HepG2 (cell line): ENCODE results near the gene ANKRD6. TPM values are rescaled to one million over a fixed set of nuclear protein-coding genes. Genes with fewer than 3 reads are reported as not detected.

Experiments used
- ATAC-seq: fragments of 200-7000 bp; cut with Tn5 transposase; 3 replicates; pipeline ENCODE4 v1.9.1; 2020; ENCODE audit warnings: mild to moderate bottlenecking, moderate library complexity
- BruUV-seq: library from RNA; stranded (reverse); fragments of 400-500 nt; replicated peaks from 2 replicates; lab custom pipeline; 2021; lab: Mats Ljungman, UMichigan
- CTCF ChIA-PET: fragments of 300-600 bp; formaldehyde crosslinking; extraction: SDS; loops from one replicate; lab custom pipeline; 2021; ENCODE audit warnings: low total read pairs, inconsistent platforms, low intra/inter-chr PET ratio; lab: Yijun Ruan, JAX
- POLR2A ChIA-PET: fragments of 350-600 bp; sonication (Branson Sonifier 250); formaldehyde crosslinking; loops from one replicate; lab custom pipeline; 2020; ENCODE audit warnings: antibody characterized with exemption, inconsistent platforms; lab: Yijun Ruan, JAX
- DNase-seq: peaks from one replicate; pipeline ENCODE4 v3.0.0-alpha.2; 2015; ENCODE audit warnings: low spot score
- FAIRE-seq: peaks from 3 replicates; lab custom pipeline; 2011; peaks lifted over from hg19 to GRCh38; lab: Jason Lieb, UNC
- H2AFZ ChIP-seq: one replicate; pipeline ENCODE4 v1.6.1; 2011; ENCODE audit warnings: low read length, inconsistent platforms
- H3K27ac ChIP-seq: fragments of 300-600 bp; 3 replicates; pipeline ENCODE4 v1.8.0; 2011; ENCODE audit warnings: mixed run types, mild to moderate bottlenecking, mixed read lengths, low read length, inconsistent platforms; ENCODE audit not compliant: insufficient read depth; ENCODE audit errors: extremely low read length
- H3K27me3 ChIP-seq, 2 experiments: fragments of 200-600 bp in 1 of 2; 2 replicates in 1 of 2; 3 replicates in 1 of 2; pipeline versions ENCODE4 v1.6.0 to v1.8.0; 2011; ENCODE audit warnings: low read length in 2 of 2, mild to moderate bottlenecking in 2 of 2, moderate library complexity in 2 of 2, inconsistent platforms in 1 of 2; ENCODE audit not compliant: insufficient read depth in 2 of 2, control insufficient read depth in 1 of 2
- H3K36me3 ChIP-seq, 2 experiments: fragments of 200-600 bp in 1 of 2; replicated peaks in 1 of 2; 2 replicates in 1 of 2; 3 replicates in 1 of 2; pipeline versions ENCODE4 v1.5.1 to v1.8.0; 2011; ENCODE audit warnings: low read length in 2 of 2, inconsistent platforms in 1 of 2; ENCODE audit not compliant: insufficient read depth in 2 of 2, control insufficient read depth in 1 of 2
- H3K4me1 ChIP-seq: 2 replicates; pipeline ENCODE4 v1.5.1; 2012; ENCODE audit warnings: low read length, inconsistent platforms; ENCODE audit not compliant: insufficient read depth
- H3K4me2 ChIP-seq: 2 replicates; pipeline ENCODE4 v1.6.0; 2011; ENCODE audit warnings: low read depth, low read length, inconsistent platforms
- H3K4me3 ChIP-seq, 3 experiments: fragments of 200-600 bp in 1 of 3; sonication (generic), shearing (Covaris generic) in 1 of 3; replicated peaks in 1 of 3; 2 replicates each; pipeline ENCODE4 v1.5.1; 2011 to 2016; ENCODE audit warnings: low read length in 3 of 3, inconsistent platforms in 2 of 3, low read depth in 2 of 3, mild to moderate bottlenecking in 2 of 3, control low read depth in 1 of 3, mixed read lengths in 1 of 3; ENCODE audit not compliant: insufficient read depth in 1 of 3
- H3K79me2 ChIP-seq: one replicate; pipeline ENCODE4 v1.6.1; 2011; ENCODE audit warnings: low read length, inconsistent platforms; ENCODE audit not compliant: insufficient read depth
- H3K9ac ChIP-seq: 2 replicates; pipeline ENCODE4 v1.6.0; 2011; ENCODE audit warnings: mild to moderate bottlenecking, low read depth, low read length, inconsistent platforms; ENCODE audit not compliant: insufficient read depth
- H3K9me3 ChIP-seq: 2 replicates; pipeline ENCODE4 v1.5.1; 2012; ENCODE audit warnings: mild to moderate bottlenecking, low read length
- H4K20me1 ChIP-seq: 2 replicates; pipeline ENCODE4 v1.6.0; 2011; ENCODE audit warnings: inconsistent platforms, mild to moderate bottlenecking, low read length, moderate library complexity; ENCODE audit not compliant: insufficient read depth
- CEBPZ ChIP-seq: IDR thresholded peaks from 2 replicates; pipeline ENCODE4 v1.6.1; 2012; ENCODE audit warnings: low read length, improper control_type of control experiment
- CENPX ChIP-seq: sonication (generic); formaldehyde crosslinking; IDR thresholded peaks from 2 replicates; pipeline ENCODE4 v1.9.0; 2021; ENCODE audit warnings: mild to moderate bottlenecking, missing genetic modification reagents, moderate library complexity
- CHD4 ChIP-seq: fragments of 200-600 bp; sonication (generic); IDR thresholded peaks from 2 replicates; pipeline ENCODE4 v1.7.0; 2017; ENCODE audit warnings: mild to moderate bottlenecking, low read length, borderline replicate concordance
- FIP1L1 ChIP-seq: fragments of 200-400 bp; formaldehyde crosslinking; IDR thresholded peaks from 2 replicates; pipeline ENCODE4 v1.6.1; 2018; ENCODE audit warnings: low read depth, mild to moderate bottlenecking, low read length, moderate library complexity, borderline replicate concordance; ENCODE audit not compliant: insufficient read depth
- KLF9 ChIP-seq: IDR thresholded peaks from 2 replicates; pipeline ENCODE4 v1.6.1; 2016; ENCODE audit warnings: low read depth
- MAFF ChIP-seq: IDR thresholded peaks from 2 replicates; pipeline ENCODE4 v1.6.1; 2011; ENCODE audit warnings: low read depth, low read length, improper control_type of control experiment
- MATR3 ChIP-seq: sonication (generic); formaldehyde crosslinking; IDR thresholded peaks from 2 replicates; pipeline ENCODE4 v1.4.0; 2020; ENCODE audit warnings: missing genetic modification reagents
- RARG ChIP-seq: sonication (generic); formaldehyde crosslinking; IDR thresholded peaks from 2 replicates; pipeline ENCODE4 v1.4.0; 2020; ENCODE audit warnings: low read depth, mild to moderate bottlenecking, missing genetic modification reagents
- RFXAP ChIP-seq: sonication (generic); formaldehyde crosslinking; IDR thresholded peaks from 2 replicates; pipeline ENCODE4 v1.4.0; 2020; ENCODE audit warnings: missing genetic modification reagents, borderline replicate concordance
- SRSF4 ChIP-seq: fragments of 200-400 bp; formaldehyde crosslinking; IDR thresholded peaks from one replicate; pipeline ENCODE4 v1.6.1; 2018; ENCODE audit warnings: mild to moderate bottlenecking, low read depth, low read length, moderate library complexity; ENCODE audit not compliant: poor library complexity, severe bottlenecking
- XBP1 ChIP-seq: sonication (generic); formaldehyde crosslinking; IDR thresholded peaks from 2 replicates; pipeline ENCODE4 v1.5.0; 2020; ENCODE audit warnings: missing genetic modification reagents
- ZFP91 ChIP-seq: sonication (generic); formaldehyde crosslinking; IDR thresholded peaks from 2 replicates; pipeline ENCODE4 v1.9.0; 2022; ENCODE audit warnings: missing genetic modification reagents, mild to moderate bottlenecking, borderline replicate concordance
- ZNF773 ChIP-seq: sonication (generic); formaldehyde crosslinking; IDR thresholded peaks from 2 replicates; pipeline ENCODE4 v1.4.0; 2020; ENCODE audit warnings: missing genetic modification reagents, borderline replicate concordance
- ZNF781 ChIP-seq: sonication (generic); formaldehyde crosslinking; IDR thresholded peaks from 2 replicates; pipeline ENCODE4 v1.5.1; 2020; ENCODE audit warnings: borderline replicate concordance, mild to moderate bottlenecking, missing genetic modification reagents; ENCODE audit errors: not compliant biosample characterization
- ZSCAN31 ChIP-seq: sonication (generic); formaldehyde crosslinking; IDR thresholded peaks from 2 replicates; pipeline ENCODE4 v1.5.0; 2020; ENCODE audit warnings: low read depth, mild to moderate bottlenecking, missing genetic modification reagents
- WGBS: methylation state at CpG from one replicate; pipeline ENCODE4 v1.1.6; 2017; ENCODE audit warnings: low lambda C conversion rate; 5-methylcytosine and 5-hydroxymethylcytosine counted together
- in situ Hi-C: cut with HindIII; loops from 2 replicates; pipeline ENCODE4 v1.10.0; 2017; ENCODE audit warnings: low pct_unique_long_range_greater_than_20kb; ENCODE audit not compliant: extremely low pct_ligation_motif_present
- intact Hi-C: fragments of 100-400 bp; cut with micrococcal nuclease; formaldehyde crosslinking; loops from one replicate; pipeline ENCODE4 v1.10.0; 2022; ENCODE audit not compliant: unreplicated experiment
- polyA plus RNA-seq, 8 experiments: library from polyadenylated mRNA; depleted of rRNA in 3 of 8; stranded (reverse) in 7 of 8; unstranded in 1 of 8; fragments of >200 nt; fragmentation: Illumina TruSeq in 4 of 8; extraction: Trizol in 4 of 8; gene quantifications; 2 replicates each; pipeline versions ENCODE4 v1.2.1 to v1.2.3, GENCODE V29; 2011 to 2016; ENCODE audit warnings: low read depth in 4 of 8, missing spikeins in 1 of 8, mixed read lengths in 1 of 8; ENCODE audit not compliant: insufficient read depth in 1 of 8
- total RNA-seq, 5 experiments: library from RNA; depleted of rRNA; stranded (reverse); fragments of >200 nt; fragmentation: Illumina TruSeq; extraction: Trizol; gene quantifications; 2 replicates each; pipeline ENCODE4 v1.2.3, GENCODE V29; 2016; ENCODE audit warnings: low read depth in 1 of 5
- TF ChIP-seq, protein P1 (sequence below): sonication (generic); formaldehyde crosslinking; IDR thresholded peaks from 2 replicates; pipeline ENCODE4 v1.5.0; 2020; ENCODE audit warnings: mild to moderate bottlenecking, missing genetic modification reagents, borderline replicate concordance

The ANKRD6 gene
- total and polyA plus RNA-seq, 2 of the 13 experiments (the other 11 are each of a cell fraction or from before 2014, with no cell fraction given) = 0.18 to 0.36 TPM

DNA sequence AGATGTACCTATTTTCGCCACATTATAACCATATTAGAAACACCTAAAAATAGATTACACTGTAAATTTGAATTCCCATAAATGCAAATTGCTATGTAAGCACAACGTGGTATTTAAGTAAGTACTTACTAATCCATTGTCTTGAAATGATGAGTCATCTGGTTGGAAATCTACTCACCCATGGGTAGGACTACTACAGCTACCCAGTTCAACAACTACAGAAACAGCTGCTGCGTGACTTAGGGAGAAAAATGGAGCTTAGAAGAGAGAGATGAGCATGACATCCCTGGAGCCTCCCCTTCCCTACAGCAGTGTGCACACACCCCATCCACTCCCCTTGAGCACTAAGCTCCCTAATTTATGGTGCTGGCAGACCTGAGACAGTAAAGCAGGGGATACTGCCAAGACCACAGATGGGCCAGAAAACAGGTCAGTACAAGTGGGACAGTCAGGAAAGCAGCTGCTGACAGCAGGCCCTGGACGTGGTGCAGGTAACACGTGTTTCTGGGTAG lies 47.7 kb upstream of the ANKRD6 start (continued):
- TF ChIP-seq CENPX (CRISPR knock-in tag) (no peak), MAFF (peak; percentile 74)
- TF ChIP-seq, all 625 proteins: peak for 2

GRCh38 chr6:89385846-89386245 lies 47.1 kb upstream of the ANKRD6 start:
- Histone ChIP-seq H3K4me3 (no peak overlapping the region), H3K36me3 (no peaks in the 10 kb centered on the region), H3K9ac (no peak overlapping the region), H2AFZ (no peak overlapping the region), H3K4me1 (no peaks in the 10 kb centered on the region), H3K27me3 (no peaks in the 10 kb centered on the region), H4K20me1 (no peaks in the 10 kb centered on the region), H3K4me2 (no peak overlapping the region), H3K9me3 (no peaks in the 10 kb centered on the region), H3K79me2 (no peaks in the 10 kb centered on the region), H3K27ac (no peak overlapping the region)
- CTCF ChIA-PET = no interaction called here
- in situ Hi-C loops (no loop called here), intact Hi-C loops (no loop called here)
- no TSS peak for BruUV-seq
- POLR2A ChIA-PET = no interaction called here
- no peak for TF ChIP-seq ZNF781 (CRISPR knock-in tag)
- no peak for TF ChIP-seq SRSF4
- TF ChIP-seq XBP1 (CRISPR knock-in tag) = no peak
- no peak for TF ChIP-seq ZFP91
- no peak for TF ChIP-seq CEBPZ
- no peak for TF ChIP-seq RARG
- TF ChIP-seq KLF9 (CRISPR knock-in tag) = no peak
- no peak for TF ChIP-seq FIP1L1
- no peak for TF ChIP-seq RFXAP (CRISPR knock-in tag)
- TF ChIP-seq ZNF773 (CRISPR knock-in tag) = no peak
- no peak for TF ChIP-seq MATR3 (CRISPR knock-in tag)
- TF ChIP-seq, protein P1, sequence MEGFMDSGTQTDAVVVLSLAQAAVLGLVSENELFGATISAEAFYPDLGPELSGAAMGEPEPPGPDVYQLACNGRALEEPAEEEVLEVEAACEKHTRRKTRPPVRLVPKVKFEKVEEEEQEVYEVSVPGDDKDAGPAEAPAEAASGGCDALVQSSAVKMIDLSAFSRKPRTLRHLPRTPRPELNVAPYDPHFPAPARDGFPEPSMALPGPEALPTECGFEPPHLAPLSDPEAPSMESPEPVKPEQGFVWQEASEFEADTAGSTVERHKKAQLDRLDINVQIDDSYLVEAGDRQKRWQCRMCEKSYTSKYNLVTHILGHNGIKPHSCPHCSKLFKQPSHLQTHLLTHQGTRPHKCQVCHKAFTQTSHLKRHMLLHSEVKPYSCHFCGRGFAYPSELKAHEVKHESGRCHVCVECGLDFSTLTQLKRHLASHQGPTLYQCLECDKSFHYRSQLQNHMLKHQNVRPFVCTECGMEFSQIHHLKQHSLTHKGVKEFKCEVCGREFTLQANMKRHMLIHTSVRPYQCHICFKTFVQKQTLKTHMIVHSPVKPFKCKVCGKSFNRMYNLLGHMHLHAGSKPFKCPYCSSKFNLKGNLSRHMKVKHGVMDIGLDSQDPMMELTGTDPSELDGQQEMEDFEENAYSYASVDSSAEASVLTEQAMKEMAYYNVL (CRISPR knock-in tag) = no peak
- no peak for TF ChIP-seq ZSCAN31 (CRISPR knock-in tag)
- no peak for TF ChIP-seq CHD4
- ATAC-seq = no peak
- no peak for DNase-seq
- FAIRE-seq = no peak
- WGBS = 57% methylated on average over 7 of the region's 7 CpGs
